GM23248 (cell line): ENCODE results near the gene UBAP2. TPM values are rescaled to one million over a fixed set of nuclear protein-coding genes. Genes with fewer than 3 reads are reported as not detected.

ENCODE experiments used
- DNase-seq: peaks from one replicate; pipeline ENCODE4 v3.0.0-alpha.2; 2015
- H2AFZ ChIP-seq: fragments of 200-600 bp; sonication (generic); 2 replicates; pipeline ENCODE4 v1.6.1; 2016; ENCODE audit warnings: antibody characterized with exemption
- H3F3A ChIP-seq: fragments of 200-600 bp; sonication (generic); 2 replicates; pipeline ENCODE4 v1.6.1; 2016; ENCODE audit warnings: mild to moderate bottlenecking, antibody characterized with exemption, mixed run types; ENCODE audit not compliant: insufficient read depth
- H3K27ac ChIP-seq: fragments of 200-600 bp; sonication (generic); 2 replicates; pipeline ENCODE4 v1.5.1; 2016; ENCODE audit warnings: mild to moderate bottlenecking
- H3K27me3 ChIP-seq: fragments of 200-600 bp; sonication (generic); replicated peaks from 2 replicates; pipeline ENCODE4 v1.6.1; 2016; ENCODE audit warnings: mild to moderate bottlenecking; ENCODE audit not compliant: insufficient read depth
- H3K36me3 ChIP-seq: fragments of 200-600 bp; sonication (generic); 2 replicates; pipeline ENCODE4 v1.6.1; 2016; ENCODE audit warnings: low read depth, mild to moderate bottlenecking
- H3K4me1 ChIP-seq: fragments of 200-600 bp; sonication (generic); 2 replicates; pipeline ENCODE4 v1.6.1; 2016; ENCODE audit warnings: mild to moderate bottlenecking; ENCODE audit not compliant: insufficient read depth
- H3K4me2 ChIP-seq: fragments of 200-600 bp; sonication (generic); one replicate; pipeline ENCODE4 v1.6.1; 2016; ENCODE audit warnings: mild to moderate bottlenecking; ENCODE audit not compliant: unreplicated experiment
- H3K4me3 ChIP-seq: fragments of 200-600 bp; sonication (generic); 2 replicates; pipeline ENCODE4 v1.5.1; 2016; ENCODE audit warnings: mild to moderate bottlenecking
- H3K79me2 ChIP-seq: fragments of 200-600 bp; sonication (generic); 2 replicates; pipeline ENCODE4 v1.6.1; 2016; ENCODE audit warnings: mild to moderate bottlenecking; ENCODE audit not compliant: insufficient read depth
- H3K9ac ChIP-seq: fragments of 200-600 bp; sonication (generic); 2 replicates; pipeline ENCODE4 v1.6.1; 2016; ENCODE audit warnings: mild to moderate bottlenecking
- H3K9me2 ChIP-seq: fragments of 200-600 bp; sonication (generic); 2 replicates; pipeline ENCODE4 v1.6.1; 2016; ENCODE audit warnings: mixed run types, mild to moderate bottlenecking, moderate library complexity; ENCODE audit not compliant: insufficient read depth
- H3K9me3 ChIP-seq: fragments of 200-600 bp; sonication (generic); one replicate; pipeline ENCODE4 v1.6.1; 2017; ENCODE audit warnings: low read depth
- H4K20me1 ChIP-seq: fragments of 200-600 bp; sonication (generic); 2 replicates; pipeline ENCODE4 v1.6.0; 2016; ENCODE audit not compliant: insufficient read depth
- EZH2 ChIP-seq: fragments of 200-600 bp; sonication (generic); IDR thresholded peaks from 2 replicates; pipeline ENCODE4 v1.6.1; 2018; ENCODE audit warnings: antibody characterized with exemption, mild to moderate bottlenecking; ENCODE audit not compliant: insufficient read depth, poor library complexity, severe bottlenecking
- EZH2phosphoT487 ChIP-seq: fragments of 200-600 bp; sonication (generic); IDR thresholded peaks from 2 replicates; pipeline ENCODE4 v1.6.1; 2018; ENCODE audit warnings: antibody characterized with exemption, moderate library complexity, mild to moderate bottlenecking, low read depth; ENCODE audit not compliant: insufficient read depth
- WGBS, 2 experiments: methylation state at CpG; one replicate each; pipeline ENCODE4 v1.1.6; 2015 to 2017; ENCODE audit warnings: low lambda C conversion rate in 2 of 2, low coverage in 1 of 2; ENCODE audit errors: missing lambda C conversion rate in 2 of 2; 5-methylcytosine and 5-hydroxymethylcytosine counted together
- in situ Hi-C: fragments of 300-500 bp; cut with MboI; formaldehyde crosslinking; loops from 2 replicates; pipeline ENCODE4 v1.15.0; 2020
- polyA plus RNA-seq: library from polyadenylated mRNA; unstranded; fragments of >200 nt; fragmentation: Nextera tagmentation; extraction: Ambion mirVana; gene quantifications from 2 replicates; pipeline ENCODE4 v1.2.1, GENCODE V29; 2016
- total RNA-seq: library from RNA; depleted of rRNA; stranded (reverse); fragments of >200 nt; shearing (Covaris generic); gene quantifications from 2 replicates; pipeline ENCODE4 v1.2.3, GENCODE V29; 2014

The UBAP2 gene
- total and polyA plus RNA-seq, 2 experiments from 2014 or later = 13.0 to 13.9 TPM

GRCh38 chr9:33914887-33915628 lies 133.6 kb downstream of the UBAP2 start:
- Histone ChIP-seq H2AFZ (no peak overlapping the region), H3F3A (peaks cover 50% of the 10 kb centered on the region), H3K27me3 (no peaks in the 10 kb centered on the region), H3K4me1 (no peaks in the 10 kb centered on the region), H3K4me3 (no peak overlapping the region), H3K27ac (no peak overlapping the region), H3K9ac (no peak overlapping the region), H3K4me2 (no peak overlapping the region), H3K9me2 (no peaks in the 10 kb centered on the region), H3K79me2 (peaks cover 86% of the 10 kb centered on the region), H4K20me1 (0 out of 2 replicates have a peak, but pooled peaks cover 5% of the 10 kb centered on the region), H3K36me3 (peaks cover 48% of the 10 kb centered on the region), H3K9me3 (no peaks in the 10 kb centered on the region)
- in situ Hi-C loops = no loop called here
- DNase-seq = no peak
- 99 to 100% methylated on average over 2 to 3 of the region's 3 CpGs for WGBS, 2 experiments
- TF ChIP-seq EZH2phosphoT487 (no peak), EZH2 (no peak)

- peaks cover 41% of the 10 kb centered on the region for H3K36me3 ChIP-seq
- H3K9me2 ChIP-seq = no peaks in the 10 kb centered on the region
- TF ChIP-seq EZH2 (no peak), EZH2phosphoT487 (no peak)
- no peak overlapping the region for H3K4me3 ChIP-seq
- WGBS, 2 experiments = 100% methylated on average over 1 of the region's 1 CpG
- no peak for DNase-seq
- no peak overlapping the region for H3K4me2 ChIP-seq
- H3F3A ChIP-seq = peaks cover 36% of the 10 kb centered on the region
- H3K9ac ChIP-seq = no peak overlapping the region
- no peak overlapping the region for H3K27ac ChIP-seq
- H3K9me3 ChIP-seq = no peaks in the 10 kb centered on the region
- H3K27me3 ChIP-seq = no peaks in the 10 kb centered on the region
- no peaks in the 10 kb centered on the region for H3K4me1 ChIP-seq
- no peak overlapping the region for H2AFZ ChIP-seq
- H3K79me2 ChIP-seq = peaks cover 99% of the 10 kb centered on the region
- 0 out of 2 replicates have a peak, but pooled peaks cover 5% of the 10 kb centered on the region for H4K20me1 ChIP-seq
- in situ Hi-C loops = no loop called here
These were observed 135.1 kb downstream of the UBAP2 start for GRCh38 chr9:33913541-33913940.

- Histone ChIP-seq H4K20me1 (peaks cover 10% of the 10 kb centered on the region; the same call in 1 of the 2 replicates), H3K79me2 (peaks cover 100% of the 10 kb centered on the region), H3K4me3 (no peak overlapping the region), H2AFZ (no peak overlapping the region), H3K36me3 (peaks cover 16% of the 10 kb centered on the region), H3K4me1 (no peaks in the 10 kb centered on the region), H3K9me2 (no peaks in the 10 kb centered on the region), H3K9ac (no peak overlapping the region), H3F3A (peaks cover 17% of the 10 kb centered on the region), H3K9me3 (no peaks in the 10 kb centered on the region), H3K4me2 (no peak overlapping the region), H3K27ac (no peak overlapping the region), H3K27me3 (no peaks in the 10 kb centered on the region)
- no peak for DNase-seq
- in situ Hi-C loops = no loop called here
- WGBS, 2 experiments = 97 to 98% methylated on average over 4 of the region's 4 CpGs
- TF ChIP-seq EZH2phosphoT487 (no peak), EZH2 (no peak)
These were observed 139.9 kb downstream of the UBAP2 start for GRCh38 chr9:33908749-33909148.

GRCh38 chr9:33908114-33908513 lies 140.6 kb downstream of the UBAP2 start:
- Histone ChIP-seq H3K4me2 (no peak overlapping the region), H3K27me3 (no peaks in the 10 kb centered on the region), H3K9me3 (no peaks in the 10 kb centered on the region), H4K20me1 (peaks cover 10% of the 10 kb centered on the region; the same call in 1 of the 2 replicates), H3K27ac (no peak overlapping the region), H3F3A (peaks cover 17% of the 10 kb centered on the region), H3K9ac (no peak overlapping the region), H3K79me2 (peaks cover 100% of the 10 kb centered on the region), H3K36me3 (peaks cover 15% of the 10 kb centered on the region; the same call in 1 of the 2 replicates), H2AFZ (no peak overlapping the region), H3K4me3 (no peak overlapping the region), H3K9me2 (no peaks in the 10 kb centered on the region), H3K4me1 (no peaks in the 10 kb centered on the region)
- WGBS, 2 experiments = 98 to 99% methylated on average over 3 of the region's 3 CpGs
- DNase-seq = no peak
- in situ Hi-C loops = no loop called here
- TF ChIP-seq EZH2 (no peak), EZH2phosphoT487 (no peak)
